ENCODE results near the gene HOXA11.

DNA sequence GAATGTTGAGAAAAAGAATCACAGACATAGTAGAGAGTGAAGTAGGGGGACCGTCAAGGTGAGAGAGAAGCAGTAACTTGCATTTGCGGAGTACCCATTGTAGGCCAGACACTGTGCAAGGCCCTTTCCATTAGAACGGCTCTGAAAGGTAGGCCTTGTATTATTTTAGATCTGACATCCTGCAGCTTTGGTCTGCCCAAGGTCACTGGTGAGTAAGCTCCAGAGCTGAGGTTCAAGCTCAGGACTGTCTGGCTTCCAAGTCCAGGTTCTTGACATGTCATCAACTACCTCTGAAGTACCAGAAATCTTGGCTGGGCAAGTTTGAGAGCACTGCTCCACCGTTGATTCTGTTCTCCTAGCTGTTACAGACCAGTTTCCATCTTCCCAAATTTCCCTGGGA is 44.4 kb upstream of the HOXA11 start:
- TF ChIP-seq POLR2A (IDR thresholded peaks at IDR 0.05; ENCODE audit: extremely low read depth, insufficient read length) = no peak
- TF ChIP-seq CTCF (IDR thresholded peaks at IDR 0.05; ENCODE audit: low read depth, low read length) = no peak
